ENCODE measurements around the gene MAJIN.

- TF ChIP-seq CTCF (IDR thresholded peaks at IDR 0.05) (no peak), POLR2A (IDR thresholded peaks at IDR 0.05) (no peak)
Measured at GRCh38 chr11:64893194-64894069, 78.5 kb downstream of the MAJIN start.

Data from esophagus squamous epithelium (tissue), 4 donors.